GM04504 (cell line): Measurements from ENCODE around the gene CELSR3.

ENCODE experiments used
- DNase-seq: peaks from one replicate; pipeline ENCODE4 v3.0.0-alpha.2; 2012; ENCODE audit warnings: low read depth

CELSR3 gene

DNA sequence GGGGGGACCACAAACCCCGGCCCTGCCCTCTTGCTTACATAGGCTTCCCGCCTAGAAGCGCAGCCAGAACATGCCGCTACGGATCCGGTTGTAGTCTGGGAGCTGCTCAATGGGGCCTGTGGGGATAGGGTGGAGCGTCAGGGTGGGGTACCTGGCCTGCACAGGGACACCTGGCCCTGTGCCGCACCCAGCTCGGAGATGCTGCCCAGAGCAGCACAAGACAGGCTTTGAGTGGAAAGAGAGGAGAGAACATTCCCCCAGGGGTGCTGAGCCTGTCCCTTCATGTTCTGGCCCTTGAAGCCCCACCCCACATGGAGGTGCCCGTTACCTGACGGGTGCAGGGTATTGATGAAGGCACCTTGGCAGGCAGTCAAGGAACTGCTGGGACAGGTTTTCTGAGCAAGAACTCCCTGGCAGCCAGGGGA lies 63.6 kb downstream of the CELSR3 start:
- DNase-seq = no peak

GRCh38 chr3:48598323-48599076 lies 64.2 kb downstream of the CELSR3 start:
- peak; percentile 95 for DNase-seq

DNA sequence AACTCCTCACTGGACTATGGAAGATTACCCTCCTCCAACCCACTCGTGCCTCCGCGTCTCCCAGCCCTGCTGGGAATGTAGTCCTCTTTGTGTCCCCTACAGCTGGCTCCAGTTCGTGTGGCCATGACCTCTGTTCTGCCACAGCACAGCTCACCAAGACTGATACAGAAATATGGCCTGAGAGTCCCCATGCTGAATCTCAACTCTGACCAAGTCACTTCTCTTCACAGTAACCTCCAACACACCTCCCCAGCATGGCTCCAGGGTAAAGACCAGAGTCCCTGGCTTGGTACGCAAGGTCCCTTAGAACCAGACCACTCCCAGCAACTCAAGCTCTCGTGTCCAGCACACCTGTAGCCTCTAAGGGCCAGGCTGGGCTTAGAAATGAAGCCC lies 65.3 kb downstream of the CELSR3 start:
- DNase-seq = no peak

GRCh38 chr3:48596676-48597407 lies 65.8 kb downstream of the CELSR3 start:
- DNase-seq = no peak

- DNase-seq = no peak
These were observed 66.5 kb downstream of the CELSR3 start for GRCh38 chr3:48596157-48596556.

DNA sequence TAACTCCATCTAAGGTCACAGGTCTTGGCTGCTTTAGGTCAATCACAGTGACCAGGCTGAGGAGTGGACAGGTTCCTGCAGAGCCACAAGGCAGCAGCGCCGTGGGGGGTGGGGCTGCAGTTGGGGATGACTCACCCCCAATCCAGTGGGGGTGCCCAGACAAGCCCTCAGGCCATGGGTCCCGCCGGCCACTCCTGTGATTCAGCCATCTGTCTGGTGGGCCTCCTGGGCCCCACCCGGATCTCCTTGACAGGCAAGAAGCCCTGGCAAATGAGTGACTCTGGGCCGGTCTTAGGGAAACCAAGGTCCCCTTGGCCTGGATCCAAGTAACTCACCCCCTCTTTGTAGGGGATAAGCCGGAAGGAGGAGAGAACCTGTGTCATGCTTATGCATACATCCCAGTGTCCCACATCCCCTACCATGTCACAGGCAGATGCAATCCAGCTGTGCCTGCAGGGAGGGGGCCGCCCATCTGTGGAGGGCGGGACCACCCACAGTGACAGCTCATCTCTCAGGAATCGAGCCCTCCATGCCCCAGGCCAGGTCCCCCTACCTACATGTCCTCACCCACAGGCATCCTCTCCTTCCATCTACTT lies 67.1 kb downstream of the CELSR3 start:
- peak; percentile 74 for DNase-seq

GRCh38 chr3:48595075-48595525 lies 67.6 kb downstream of the CELSR3 start, which contains the start of gene COL7A1:
COL7A1 (minus strand) TSS chr3:48595329; CDS start chr3:48595159, 170 bp downstream.
- DNase-seq = no peak

GRCh38 chr3:48594417-48595049 lies 68.2 kb downstream of the CELSR3 start:
- DNase-seq = peak; percentile 35

DNA sequence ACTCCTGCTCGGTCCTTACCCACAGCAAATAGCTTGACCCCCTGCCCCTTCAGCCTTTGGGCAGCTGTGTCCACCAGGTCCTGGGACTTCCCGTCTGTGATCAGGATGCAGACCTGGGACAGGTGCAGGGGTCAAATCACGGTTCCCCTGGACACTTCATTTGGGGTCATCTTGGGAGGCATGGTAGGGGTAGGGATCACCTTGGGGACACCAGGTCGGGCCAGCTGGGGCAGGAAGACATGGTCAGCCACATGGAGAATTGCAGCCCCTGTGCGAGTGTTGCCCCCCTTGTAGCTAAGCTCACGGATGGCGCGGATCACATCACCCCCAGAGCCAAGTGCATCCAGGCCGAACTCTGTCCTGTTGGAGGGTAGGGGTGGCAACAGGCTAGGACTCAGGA lies 69.3 kb downstream of the CELSR3 start:
- no peak for DNase-seq

- no peak for DNase-seq
These were observed 70.1 kb downstream of the CELSR3 start for GRCh38 chr3:48592519-48593087.

GRCh38 chr3:48591886-48592518 lies 70.7 kb downstream of the CELSR3 start:
- no peak for DNase-seq

- DNase-seq = no peak
These were observed 71.2 kb downstream of the CELSR3 start for GRCh38 chr3:48591436-48591835.

DNA sequence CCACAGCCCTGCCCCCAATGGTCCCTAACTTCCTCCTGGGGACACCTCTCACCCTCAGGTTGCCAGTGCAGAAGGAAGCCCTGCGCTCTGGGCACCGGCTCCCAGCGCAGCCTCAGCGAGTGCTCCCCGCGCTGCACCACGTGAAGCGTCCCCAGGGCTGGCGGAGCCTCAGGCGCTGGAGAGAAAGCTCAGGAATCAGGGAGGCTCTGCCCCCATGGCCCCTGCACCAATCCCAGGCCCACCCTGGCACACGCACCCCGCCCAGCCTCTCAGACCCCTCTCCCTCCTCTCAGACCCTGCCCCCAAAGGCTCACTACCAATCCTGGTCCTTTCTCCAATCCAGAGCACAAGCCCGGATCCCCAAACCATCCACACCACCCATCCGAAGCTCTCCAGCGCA lies 74.5 kb downstream of the CELSR3 start:
- DNase-seq = no peak

DNA sequence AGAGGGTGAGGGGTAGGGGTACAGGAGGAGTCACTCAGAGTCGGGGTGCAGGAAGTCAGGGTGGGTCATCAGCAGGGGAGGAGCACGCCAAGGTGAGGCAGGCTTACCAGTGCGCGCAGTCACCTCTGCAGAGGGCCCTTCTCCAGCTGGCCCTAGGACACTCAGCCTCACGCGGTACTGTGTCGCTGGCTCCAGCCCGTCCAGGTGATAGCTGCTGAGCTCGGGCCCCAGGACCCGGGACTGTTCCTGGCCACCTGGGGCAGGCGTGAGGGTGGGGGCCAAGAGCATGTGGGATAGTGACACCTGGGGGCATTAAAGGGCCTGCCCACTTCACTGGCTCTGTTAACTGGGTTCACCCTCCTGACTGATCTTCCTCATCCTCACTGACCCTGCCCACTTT lies 75.0 kb downstream of the CELSR3 start:
- no peak for DNase-seq
